ENCODE data around the gene SSRP1.
"Not testable (repeated sequence)": the region's sequence is repeated elsewhere in the genome, so short reads cannot be mapped to it uniquely, and the experiment has no call there.

Gene SSRP1

DNA sequence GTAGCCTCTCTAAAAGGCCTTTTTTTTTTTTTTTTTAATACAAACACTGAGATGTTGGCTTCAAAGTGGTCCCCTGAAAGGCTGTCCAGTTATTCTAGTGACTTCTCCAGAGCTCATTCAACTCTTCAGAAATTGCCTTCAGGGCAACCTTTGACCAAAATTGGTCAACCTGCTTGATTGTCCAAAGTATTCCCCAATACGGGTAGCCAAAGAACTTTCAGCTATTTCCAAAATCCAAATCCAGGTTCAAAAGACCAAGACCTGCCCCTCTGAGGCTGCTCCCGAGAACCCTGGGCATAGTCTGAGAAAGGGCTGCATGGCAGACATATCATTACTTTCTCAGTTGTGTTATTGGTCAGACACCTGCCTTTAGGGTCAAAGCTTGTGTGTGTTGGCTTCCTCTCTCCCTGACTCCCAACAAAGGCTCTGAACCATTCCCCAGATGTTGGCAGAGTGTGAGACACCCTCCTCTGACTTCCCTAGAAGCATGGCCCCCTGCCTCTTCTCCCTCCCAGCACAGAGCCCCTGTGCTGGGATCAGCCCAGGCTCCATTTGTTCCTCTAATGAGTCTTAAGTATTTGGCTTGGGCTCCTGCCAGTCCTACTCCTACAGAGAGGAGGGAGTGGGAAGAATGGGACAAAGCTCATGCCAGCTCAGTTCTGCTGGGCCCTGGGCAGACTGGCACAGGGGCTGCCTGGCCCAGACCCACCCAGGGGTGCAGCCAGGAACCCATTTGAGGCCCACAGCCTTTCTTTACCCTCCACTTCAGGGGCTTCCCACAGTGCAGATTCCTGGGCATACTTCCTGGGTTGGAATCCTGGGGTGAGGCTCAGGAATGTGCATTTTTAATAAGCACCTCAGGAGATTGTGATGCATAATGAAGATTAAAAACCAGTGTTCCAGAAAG is 41.2 kb downstream of the SSRP1 start:
- no peak for DNase-seq (ENCODE audit: low spot score)
- TF ChIP-seq, protein P1, sequence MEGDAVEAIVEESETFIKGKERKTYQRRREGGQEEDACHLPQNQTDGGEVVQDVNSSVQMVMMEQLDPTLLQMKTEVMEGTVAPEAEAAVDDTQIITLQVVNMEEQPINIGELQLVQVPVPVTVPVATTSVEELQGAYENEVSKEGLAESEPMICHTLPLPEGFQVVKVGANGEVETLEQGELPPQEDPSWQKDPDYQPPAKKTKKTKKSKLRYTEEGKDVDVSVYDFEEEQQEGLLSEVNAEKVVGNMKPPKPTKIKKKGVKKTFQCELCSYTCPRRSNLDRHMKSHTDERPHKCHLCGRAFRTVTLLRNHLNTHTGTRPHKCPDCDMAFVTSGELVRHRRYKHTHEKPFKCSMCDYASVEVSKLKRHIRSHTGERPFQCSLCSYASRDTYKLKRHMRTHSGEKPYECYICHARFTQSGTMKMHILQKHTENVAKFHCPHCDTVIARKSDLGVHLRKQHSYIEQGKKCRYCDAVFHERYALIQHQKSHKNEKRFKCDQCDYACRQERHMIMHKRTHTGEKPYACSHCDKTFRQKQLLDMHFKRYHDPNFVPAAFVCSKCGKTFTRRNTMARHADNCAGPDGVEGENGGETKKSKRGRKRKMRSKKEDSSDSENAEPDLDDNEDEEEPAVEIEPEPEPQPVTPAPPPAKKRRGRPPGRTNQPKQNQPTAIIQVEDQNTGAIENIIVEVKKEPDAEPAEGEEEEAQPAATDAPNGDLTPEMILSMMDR (IDR thresholded peaks at IDR 0.05; ENCODE audit: extremely low read depth, missing control alignments), result no peak

DNA sequence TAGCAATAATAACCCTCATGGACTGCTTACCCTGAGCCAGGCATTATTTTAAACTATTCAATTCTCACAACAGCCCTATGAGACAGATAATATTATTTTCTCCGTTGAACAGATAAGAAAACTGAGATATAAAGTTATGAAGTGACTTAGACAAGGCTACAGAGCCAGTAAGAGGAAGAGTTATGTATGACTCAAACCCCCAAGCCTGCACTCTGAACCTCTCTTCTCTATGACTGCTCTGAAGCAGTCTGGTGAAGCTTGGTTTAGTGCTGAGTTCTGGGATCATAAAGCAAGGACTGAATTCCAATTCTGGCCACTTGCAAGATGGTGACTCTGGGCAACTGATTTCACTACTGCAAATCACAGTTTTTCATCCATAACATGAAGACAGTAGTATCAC is 45.4 kb downstream of the SSRP1 start:
- DNase-seq (ENCODE audit: low spot score), result no peak
- TF ChIP-seq, protein P1 (IDR thresholded peaks at IDR 0.05; ENCODE audit: extremely low read depth, missing control alignments), result no peak

DNA sequence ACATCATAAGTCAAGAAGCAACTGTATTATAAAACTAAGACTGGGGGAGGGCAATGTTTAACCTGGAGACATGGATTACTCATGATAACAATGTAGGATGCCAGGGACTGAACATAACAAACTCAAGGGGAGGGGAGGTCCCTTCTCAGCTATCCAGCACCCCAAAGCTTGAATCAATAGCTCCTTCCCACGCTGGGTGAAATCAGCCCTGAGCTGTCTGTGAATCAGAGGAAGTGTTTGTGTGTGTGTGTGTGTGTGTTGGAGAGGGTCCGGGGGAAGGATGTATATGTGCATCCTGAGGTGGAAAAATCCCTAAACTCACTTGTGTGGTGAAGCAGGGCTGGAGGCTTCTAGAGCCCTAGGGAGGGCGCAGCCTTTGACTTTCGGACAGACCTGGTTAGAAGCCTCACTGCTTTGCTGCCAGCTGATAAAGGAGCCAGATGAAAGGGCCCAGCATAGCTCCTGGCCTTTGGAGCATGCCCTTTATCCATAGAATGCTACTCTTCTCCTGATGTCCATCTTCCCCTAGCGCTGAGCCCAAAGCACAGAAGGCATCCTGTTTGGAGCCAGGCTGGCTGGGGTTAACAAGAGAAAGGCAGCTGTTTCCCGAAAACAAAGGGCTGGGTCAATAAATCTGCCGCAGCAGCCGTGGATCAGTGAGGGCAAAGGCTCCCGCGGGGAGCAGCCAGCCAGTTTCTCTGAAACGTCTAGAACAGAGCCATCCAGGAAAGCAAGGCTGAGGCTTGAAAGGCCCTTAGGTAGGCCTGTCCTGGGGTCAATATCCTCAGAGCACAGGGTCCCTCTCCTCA is 46.7 kb downstream of the SSRP1 start:
- DNase-seq (ENCODE audit: low spot score), result no peak
- TF ChIP-seq, protein P1 (IDR thresholded peaks at IDR 0.05; ENCODE audit: extremely low read depth, missing control alignments), result no peak

DNA sequence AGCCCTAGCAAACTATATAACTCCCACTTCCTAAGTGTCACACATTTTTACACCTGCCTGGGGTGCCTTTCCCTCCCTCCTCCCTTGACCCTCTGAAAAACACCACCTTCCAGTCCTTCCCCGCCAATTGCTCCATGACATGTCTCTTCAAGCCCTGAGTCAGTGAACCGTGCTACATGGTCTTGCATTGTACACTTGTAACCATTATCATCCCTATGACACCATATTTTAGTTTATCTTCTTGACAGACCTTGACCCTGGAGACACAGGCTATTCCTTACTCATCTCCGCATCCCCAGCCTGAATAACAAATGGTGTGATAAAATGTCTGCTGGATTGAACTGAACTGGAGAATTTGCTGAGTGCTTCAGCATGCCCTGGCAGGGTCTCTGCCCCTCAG is 47.8 kb downstream of the SSRP1 start:
- TF ChIP-seq, protein P1 (IDR thresholded peaks at IDR 0.05; ENCODE audit: extremely low read depth, missing control alignments), result no peak
- DNase-seq (ENCODE audit: low spot score), result no peak

DNA sequence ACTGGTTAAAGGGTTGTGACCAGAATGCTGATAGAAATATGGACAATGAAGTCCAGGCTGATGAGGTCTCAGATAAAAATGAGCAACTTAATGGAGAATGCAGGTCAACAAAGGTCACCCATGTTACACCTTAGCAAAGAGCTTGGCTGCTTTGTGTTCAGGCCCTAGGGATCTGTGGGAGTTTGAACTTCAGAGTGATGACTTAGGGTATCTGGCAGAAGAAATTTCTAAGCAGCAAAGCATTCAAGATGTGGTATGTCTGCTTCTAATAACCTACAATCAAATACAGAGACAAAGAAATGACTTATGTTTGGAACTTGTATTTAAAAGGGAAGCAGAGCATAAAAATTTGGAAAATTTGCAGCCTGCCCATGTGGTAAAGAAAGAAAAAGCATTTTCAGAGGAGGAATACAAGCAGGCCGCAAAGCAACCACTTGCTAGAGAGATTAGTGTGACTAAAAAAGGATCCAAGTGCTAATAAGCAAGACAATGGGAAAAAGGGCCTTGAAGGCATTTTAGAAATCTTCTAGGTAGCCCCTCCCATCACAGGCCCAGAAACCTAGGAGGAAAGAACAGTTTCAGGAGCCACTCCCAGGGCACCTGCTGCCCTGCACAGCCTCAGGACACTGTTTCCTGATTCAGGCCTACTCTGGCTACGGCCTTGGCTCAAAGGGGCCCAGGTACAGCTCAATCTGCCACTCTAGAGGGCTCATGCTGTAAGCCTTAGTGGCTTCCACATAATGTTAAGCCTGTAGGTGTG is 52.3 kb downstream of the SSRP1 start:
- TF ChIP-seq, protein P1 (IDR thresholded peaks at IDR 0.05; ENCODE audit: extremely low read depth, missing control alignments), result no peak
- no peak for DNase-seq (ENCODE audit: low spot score)

DNA sequence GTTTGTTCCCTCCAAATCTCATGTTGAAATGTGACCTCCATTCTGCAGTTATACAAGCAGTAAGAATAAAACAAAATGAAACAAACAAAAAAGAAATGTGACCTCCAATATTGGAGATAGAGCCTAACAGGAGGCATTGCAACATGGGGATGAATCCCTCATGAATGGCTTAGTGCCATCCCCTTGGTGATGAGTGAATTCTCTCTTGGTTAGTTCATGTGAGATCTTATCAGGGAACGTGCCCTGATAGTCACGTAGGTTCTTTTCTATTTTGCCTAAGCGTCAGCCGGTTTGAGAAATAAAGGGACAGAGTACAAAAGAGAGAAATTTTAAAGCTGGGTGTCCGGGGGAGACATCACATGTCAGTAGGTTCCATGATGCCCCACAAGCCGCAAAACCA is 54.1 kb downstream of the SSRP1 start:
- not testable (repeated sequence) for DNase-seq (ENCODE audit: low spot score)

DNA sequence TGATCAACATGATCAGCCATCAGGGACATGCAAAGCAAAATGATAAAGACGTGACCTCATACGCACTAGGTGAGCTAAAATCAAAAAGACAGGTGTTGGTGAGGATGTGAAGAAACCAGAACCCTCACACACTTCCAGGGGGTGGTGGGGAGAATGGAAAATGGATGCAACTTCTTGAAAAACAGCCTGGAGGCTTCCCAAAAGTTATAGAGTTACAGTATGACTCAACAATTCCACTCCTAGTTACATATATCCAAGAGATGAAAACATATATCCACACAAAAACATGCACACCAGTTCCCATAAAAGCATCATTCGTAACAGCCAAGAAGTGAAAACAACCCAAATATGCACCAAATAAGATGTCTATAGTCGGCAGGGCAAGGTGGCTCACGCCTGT is 56.6 kb downstream of the SSRP1 start:
- no peak for DNase-seq (ENCODE audit: low spot score)
- TF ChIP-seq, protein P1 (IDR thresholded peaks at IDR 0.05; ENCODE audit: extremely low read depth, missing control alignments), result no peak
